GM19468 (cell line): ENCODE results near the gene POLE3.
"Not testable (repeated sequence)": the region's sequence is repeated elsewhere in the genome, so short reads cannot be mapped to it uniquely, and the experiment has no call there.

Source experiments
- ATAC-seq: cut with Tn5 transposase; IDR thresholded peaks from one replicate; pipeline ENCODE4 v1.9.1; 2021; ENCODE audit warnings: mild to moderate bottlenecking, moderate library complexity, moderate number of reproducible peaks; ENCODE audit not compliant: unreplicated experiment; ENCODE audit errors: extremely low read depth

POLE3 gene

GRCh38 chr9:113379829-113380210, 30.7 kb downstream of the POLE3 start:
- ATAC-seq: not testable (repeated sequence)

GRCh38 chr9:113379094-113379828, 31.2 kb downstream of the POLE3 start:
- not testable (repeated sequence) for ATAC-seq

GRCh38 chr9:113376634-113377567, 33.6 kb downstream of the POLE3 start, which contains the start of gene HDHD3:
Gene HDHD3, minus strand, starts transcription at chr9:113376986. Its CDS starts 2,632 bp downstream, at chr9:113374354.
- peak; percentile 51 for ATAC-seq

- no peak for ATAC-seq
These were observed 35.1 kb downstream of the POLE3 start for GRCh38 chr9:113375057-113376023.

- no peak for ATAC-seq
These were observed 36.6 kb downstream of the POLE3 start for GRCh38 chr9:113373676-113374392.

GRCh38 chr9:113373256-113373655, 37.2 kb downstream of the POLE3 start:
- ATAC-seq: no peak

- no peak for ATAC-seq
These were observed 38.4 kb downstream of the POLE3 start for GRCh38 chr9:113372059-113372458.

- ATAC-seq: no peak
These were observed 39.6 kb downstream of the POLE3 start for GRCh38 chr9:113370806-113371325.

- no peak for ATAC-seq
These were observed 40.7 kb downstream of the POLE3 start for GRCh38 chr9:113369855-113370140.

GRCh38 chr9:113368982-113369854, 41.3 kb downstream of the POLE3 start:
- ATAC-seq: no peak

- no peak for ATAC-seq
These were observed 42.0 kb downstream of the POLE3 start for GRCh38 chr9:113368348-113368981.

GRCh38 chr9:113365652-113366051, 44.8 kb downstream of the POLE3 start:
- not testable (repeated sequence) for ATAC-seq

GRCh38 chr9:113364951-113365350, 45.5 kb downstream of the POLE3 start:
- ATAC-seq: no peak

GRCh38 chr9:113363336-113363735, 47.1 kb downstream of the POLE3 start:
- no peak for ATAC-seq

- ATAC-seq: no peak
These were observed 49.0 kb downstream of the POLE3 start for GRCh38 chr9:113361304-113362018.

GRCh38 chr9:113360242-113360842, 50.1 kb downstream of the POLE3 start:
- no peak for ATAC-seq

- no peak for ATAC-seq
These were observed 51.1 kb downstream of the POLE3 start for GRCh38 chr9:113359385-113359784.
